Uterus (tissue), 2 donors: Measurements from ENCODE around the gene ZIM2.

ENCODE experiments used
- POLR2A ChIP-seq, 2 donors: fragments of 450-650 bp; IDR thresholded peaks; one replicate each; pipeline ENCODE4 v1.6.1; 2016; ENCODE audit warnings: antibody characterized with exemption in 2 of 2, mild to moderate bottlenecking in 1 of 2, moderate library complexity in 1 of 2
- TF ChIP-seq, protein P1 (sequence below), 4 experiments: fragments of 200-600 bp in 2 of 4; fragments of 450-650 bp in 2 of 4; sonication (generic) in 2 of 4; IDR thresholded peaks; one replicate each; pipeline ENCODE4 v1.5.1; 2016 to 2019; ENCODE audit warnings: antibody characterized with exemption in 4 of 4, mild to moderate bottlenecking in 2 of 4, moderate library complexity in 1 of 4

DNA sequence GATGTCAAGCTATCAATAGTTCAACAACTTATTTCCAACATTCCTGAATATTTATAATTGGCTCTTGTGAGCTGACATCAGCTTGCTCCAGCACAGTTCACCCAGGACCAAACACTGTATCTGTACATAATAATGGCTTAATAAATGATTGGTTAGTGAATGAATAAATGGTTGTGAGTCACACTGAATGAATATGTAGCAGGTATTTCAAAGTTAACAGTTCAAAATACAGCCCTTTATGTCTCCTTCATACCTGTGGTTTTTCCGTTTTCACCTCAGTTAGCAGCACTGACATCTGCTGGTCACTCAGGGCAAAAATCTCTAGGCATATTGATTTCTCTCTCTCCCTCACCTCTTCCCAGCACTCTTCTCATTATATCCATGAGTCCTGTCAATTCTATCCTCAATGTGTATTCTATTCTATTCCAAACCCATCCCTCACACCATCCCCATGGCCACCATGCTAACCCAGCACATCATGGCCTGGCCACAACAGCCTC, 76.3 kb downstream of the ZIM2 start:
- no peak for TF ChIP-seq POLR2A (IDR thresholded peaks at IDR 0.05)
- TF ChIP-seq, protein P1, sequence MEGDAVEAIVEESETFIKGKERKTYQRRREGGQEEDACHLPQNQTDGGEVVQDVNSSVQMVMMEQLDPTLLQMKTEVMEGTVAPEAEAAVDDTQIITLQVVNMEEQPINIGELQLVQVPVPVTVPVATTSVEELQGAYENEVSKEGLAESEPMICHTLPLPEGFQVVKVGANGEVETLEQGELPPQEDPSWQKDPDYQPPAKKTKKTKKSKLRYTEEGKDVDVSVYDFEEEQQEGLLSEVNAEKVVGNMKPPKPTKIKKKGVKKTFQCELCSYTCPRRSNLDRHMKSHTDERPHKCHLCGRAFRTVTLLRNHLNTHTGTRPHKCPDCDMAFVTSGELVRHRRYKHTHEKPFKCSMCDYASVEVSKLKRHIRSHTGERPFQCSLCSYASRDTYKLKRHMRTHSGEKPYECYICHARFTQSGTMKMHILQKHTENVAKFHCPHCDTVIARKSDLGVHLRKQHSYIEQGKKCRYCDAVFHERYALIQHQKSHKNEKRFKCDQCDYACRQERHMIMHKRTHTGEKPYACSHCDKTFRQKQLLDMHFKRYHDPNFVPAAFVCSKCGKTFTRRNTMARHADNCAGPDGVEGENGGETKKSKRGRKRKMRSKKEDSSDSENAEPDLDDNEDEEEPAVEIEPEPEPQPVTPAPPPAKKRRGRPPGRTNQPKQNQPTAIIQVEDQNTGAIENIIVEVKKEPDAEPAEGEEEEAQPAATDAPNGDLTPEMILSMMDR (IDR thresholded peaks at IDR 0.05), result no peak
